WERI-Rb-1 (cell line): ENCODE measurements around the gene YPEL2.

Source experiments
- DNase-seq: peaks from one replicate; pipeline ENCODE4 v3.0.0-alpha.2; 2020
- H3K27ac ChIP-seq: fragments of 250-450 bp; sonication (Bioruptor Pico); 2 replicates; pipeline ENCODE4 v1.5.1; 2020; ENCODE audit warnings: mild to moderate bottlenecking, moderate library complexity
- H3K27me3 ChIP-seq: fragments of 250-450 bp; sonication (Bioruptor Pico); 2 replicates; pipeline ENCODE4 v1.5.1; 2021; ENCODE audit warnings: mild to moderate bottlenecking, low read depth, moderate library complexity; ENCODE audit not compliant: insufficient read depth, severe bottlenecking
- H3K36me3 ChIP-seq: fragments of 250-450 bp; sonication (Bioruptor Pico); 2 replicates; pipeline ENCODE4 v1.5.1; 2020; ENCODE audit warnings: mild to moderate bottlenecking, moderate library complexity
- H3K4me3 ChIP-seq: 2 replicates; pipeline ENCODE4 v1.5.1; 2011; ENCODE audit warnings: low read depth, mild to moderate bottlenecking, control low read depth, low read length
- H3K9me3 ChIP-seq: fragments of 250-450 bp; sonication (Bioruptor Pico); 2 replicates; pipeline ENCODE4 v1.5.1; 2021; ENCODE audit warnings: mild to moderate bottlenecking, moderate library complexity; ENCODE audit not compliant: severe bottlenecking
- TF ChIP-seq, protein P1 (sequence below): IDR thresholded peaks from 2 replicates; pipeline ENCODE4 v1.5.1; 2011; ENCODE audit warnings: low read depth, mild to moderate bottlenecking, control low read depth, inconsistent platforms, low read length

Gene YPEL2

GRCh38 chr17:59427425-59427921 is 96.0 kb downstream of the YPEL2 start:
- Histone ChIP-seq H3K27ac (no peak overlapping the region), H3K27me3 (no peaks in the 10 kb centered on the region), H3K9me3 (peaks cover 2% of the 10 kb centered on the region), H3K36me3 (no peaks in the 10 kb centered on the region), H3K4me3 (no peak overlapping the region)
- TF ChIP-seq, protein P1, sequence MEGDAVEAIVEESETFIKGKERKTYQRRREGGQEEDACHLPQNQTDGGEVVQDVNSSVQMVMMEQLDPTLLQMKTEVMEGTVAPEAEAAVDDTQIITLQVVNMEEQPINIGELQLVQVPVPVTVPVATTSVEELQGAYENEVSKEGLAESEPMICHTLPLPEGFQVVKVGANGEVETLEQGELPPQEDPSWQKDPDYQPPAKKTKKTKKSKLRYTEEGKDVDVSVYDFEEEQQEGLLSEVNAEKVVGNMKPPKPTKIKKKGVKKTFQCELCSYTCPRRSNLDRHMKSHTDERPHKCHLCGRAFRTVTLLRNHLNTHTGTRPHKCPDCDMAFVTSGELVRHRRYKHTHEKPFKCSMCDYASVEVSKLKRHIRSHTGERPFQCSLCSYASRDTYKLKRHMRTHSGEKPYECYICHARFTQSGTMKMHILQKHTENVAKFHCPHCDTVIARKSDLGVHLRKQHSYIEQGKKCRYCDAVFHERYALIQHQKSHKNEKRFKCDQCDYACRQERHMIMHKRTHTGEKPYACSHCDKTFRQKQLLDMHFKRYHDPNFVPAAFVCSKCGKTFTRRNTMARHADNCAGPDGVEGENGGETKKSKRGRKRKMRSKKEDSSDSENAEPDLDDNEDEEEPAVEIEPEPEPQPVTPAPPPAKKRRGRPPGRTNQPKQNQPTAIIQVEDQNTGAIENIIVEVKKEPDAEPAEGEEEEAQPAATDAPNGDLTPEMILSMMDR: no peak
- DNase-seq: no peak

DNA sequence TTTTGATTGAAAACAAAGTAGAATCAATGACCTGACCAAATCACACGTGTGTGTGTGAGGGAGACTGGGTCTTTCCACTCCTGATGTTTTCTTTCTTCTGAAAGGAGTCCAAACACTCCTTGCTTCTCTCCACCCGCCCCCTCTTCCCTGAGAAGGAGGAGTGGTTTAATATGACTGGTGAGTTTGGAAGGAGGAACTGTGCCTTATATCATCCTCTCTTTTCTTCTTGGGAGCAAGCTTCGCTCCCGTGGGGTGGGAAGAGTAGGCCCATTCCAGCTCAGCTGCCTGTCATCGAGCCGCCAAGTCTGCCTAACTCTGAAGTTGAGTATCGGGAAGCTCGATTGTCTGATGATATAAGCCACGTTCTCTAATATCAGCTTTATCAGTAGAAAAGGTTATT is 96.5 kb downstream of the YPEL2 start:
- H3K27ac ChIP-seq: no peak overlapping the region
- TF ChIP-seq, protein P1: no peak
- no peak overlapping the region for H3K4me3 ChIP-seq
- peaks cover 7% of the 10 kb centered on the region for H3K9me3 ChIP-seq
- H3K36me3 ChIP-seq: no peaks in the 10 kb centered on the region
- no peak for DNase-seq
- no peaks in the 10 kb centered on the region for H3K27me3 ChIP-seq

DNA sequence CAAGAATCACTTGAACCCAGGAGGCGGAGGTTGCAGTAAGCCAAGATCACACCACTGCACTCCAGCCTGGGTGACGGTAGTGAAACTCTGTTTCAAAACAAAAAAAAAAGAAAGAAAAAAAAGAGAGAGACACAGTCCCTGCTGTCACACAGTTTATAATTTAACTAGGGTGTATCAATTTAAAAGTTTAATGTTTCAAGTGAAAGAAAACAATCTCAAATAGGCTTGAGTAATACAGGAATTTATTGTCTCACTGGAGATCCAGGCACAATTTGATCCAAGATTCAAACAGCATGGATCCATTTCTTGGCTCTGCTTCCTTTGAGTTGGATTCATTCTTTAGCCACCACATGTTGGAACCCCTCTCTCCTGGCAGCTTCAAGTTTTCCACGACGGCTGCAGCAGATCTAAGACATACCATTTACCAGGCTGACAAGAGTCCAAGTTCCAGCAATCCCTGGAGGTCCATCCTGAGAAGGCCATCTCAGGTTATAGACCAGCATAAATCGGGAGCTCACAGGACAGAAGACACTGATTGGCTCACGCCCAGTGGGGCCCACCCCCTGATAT is 97.5 kb downstream of the YPEL2 start:
- Histone ChIP-seq H3K27ac (no peak overlapping the region), H3K4me3 (no peak overlapping the region)
- TF ChIP-seq, protein P1: no peak

DNA sequence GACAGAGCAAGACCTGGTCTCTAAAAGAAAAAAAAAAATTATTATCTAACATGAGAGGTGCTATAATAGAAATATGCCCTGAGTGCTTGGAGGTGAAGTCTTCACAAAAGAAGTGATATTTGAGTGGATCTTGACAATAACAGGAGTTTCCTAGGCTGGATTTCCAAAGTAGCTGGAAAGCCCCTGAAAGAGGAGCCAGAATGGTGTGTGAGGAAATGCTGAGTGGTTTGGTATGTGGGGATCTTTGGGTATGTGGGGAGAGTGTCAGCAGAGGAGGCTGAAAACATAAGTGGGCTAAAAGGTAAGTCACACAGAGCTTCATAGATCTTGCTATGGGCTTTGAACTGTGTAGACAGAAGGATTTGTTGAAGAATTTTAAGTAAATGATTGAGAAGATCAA is 100.1 kb downstream of the YPEL2 start:
- peaks cover 7% of the 10 kb centered on the region for H3K27me3 ChIP-seq
- DNase-seq: no peak
- H3K9me3 ChIP-seq: peaks cover 7% of the 10 kb centered on the region
- no peaks in the 10 kb centered on the region for H3K36me3 ChIP-seq
- TF ChIP-seq, protein P1: no peak
- no peak overlapping the region for H3K27ac ChIP-seq
- H3K4me3 ChIP-seq: no peak overlapping the region

More for the DNA sequence above, 97.5 kb downstream of the YPEL2 start:
- DNase-seq: no peak
- peaks cover 7% of the 10 kb centered on the region for H3K9me3 ChIP-seq
- no peaks in the 10 kb centered on the region for H3K36me3 ChIP-seq
- H3K27me3 ChIP-seq: no peaks in the 10 kb centered on the region

DNA sequence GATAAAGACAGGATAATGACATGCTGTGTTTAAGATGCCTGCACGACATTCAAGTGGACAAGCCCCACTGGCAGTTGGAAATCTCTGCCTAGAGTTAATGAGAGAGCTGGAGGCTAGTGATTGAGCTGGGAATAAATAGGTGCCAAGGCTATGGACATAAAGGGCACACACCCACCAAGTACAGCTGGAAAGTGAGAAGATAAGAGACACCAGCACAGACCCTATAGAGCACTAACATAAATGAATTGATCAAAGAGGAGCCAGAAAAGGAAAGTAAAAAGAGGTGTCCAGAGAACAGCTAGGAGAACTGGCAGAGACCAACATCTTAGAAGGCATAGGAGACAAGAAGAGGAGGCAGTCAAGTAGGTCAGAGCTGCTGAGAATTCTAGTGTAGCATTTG is 101.2 kb downstream of the YPEL2 start:
- Histone ChIP-seq H3K27me3 (peaks cover 11% of the 10 kb centered on the region), H3K4me3 (no peak overlapping the region), H3K27ac (no peak overlapping the region), H3K36me3 (no peaks in the 10 kb centered on the region), H3K9me3 (peaks cover 7% of the 10 kb centered on the region)
- DNase-seq: no peak
- TF ChIP-seq, protein P1: no peak

GRCh38 chr17:59433586-59433985 is 102.1 kb downstream of the YPEL2 start:
- DNase-seq: no peak
- H3K4me3 ChIP-seq: no peak overlapping the region
- no peaks in the 10 kb centered on the region for H3K36me3 ChIP-seq
- H3K27ac ChIP-seq: no peak overlapping the region
- TF ChIP-seq, protein P1: no peak
- peaks cover 7% of the 10 kb centered on the region for H3K9me3 ChIP-seq
- peaks cover 11% of the 10 kb centered on the region for H3K27me3 ChIP-seq
